Gastrocnemius medialis (tissue), 4 donors: ENCODE measurements around the gene PVALB.

Experiments used
- POLR2A ChIP-seq, 2 donors: fragments of 450-650 bp; IDR thresholded peaks; one replicate each; pipeline ENCODE4 v1.6.1; 2017; ENCODE audit warnings: antibody characterized with exemption in 2 of 2, mild to moderate bottlenecking in 2 of 2, moderate library complexity in 2 of 2
- TF ChIP-seq, protein P1 (sequence below), 5 experiments: fragments of 450-650 bp in 3 of 5; fragments of 200-600 bp in 2 of 5; sonication (generic) in 2 of 5; IDR thresholded peaks in 4 of 5; conservative IDR thresholded peaks in 1 of 5; 1 replicate in 4 of 5; 2 replicates in 1 of 5; pipeline ENCODE4 v1.5.1; 2016 to 2019; ENCODE audit warnings: antibody characterized with exemption in 5 of 5, mild to moderate bottlenecking in 3 of 5, moderate library complexity in 3 of 5

DNA sequence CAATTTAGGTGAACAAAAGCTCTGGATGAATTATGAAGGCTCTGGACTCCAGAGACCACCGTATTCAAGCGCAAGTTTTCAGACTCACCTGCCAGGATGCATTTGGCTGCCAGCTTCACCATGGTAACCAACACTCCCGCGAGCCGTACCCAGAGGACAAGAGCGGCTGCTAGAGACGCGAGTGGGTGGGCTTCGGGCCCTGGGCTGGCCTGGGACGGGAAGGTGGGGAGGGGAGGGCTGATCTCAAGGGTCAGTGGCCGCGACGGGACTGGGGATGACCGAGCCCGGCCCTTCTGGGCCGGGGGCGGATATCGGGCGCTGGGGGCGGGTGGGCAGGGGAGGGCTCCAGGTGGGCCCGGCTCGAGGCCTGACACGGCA lies 41.3 kb downstream of the PVALB start:
- TF ChIP-seq, protein P1, sequence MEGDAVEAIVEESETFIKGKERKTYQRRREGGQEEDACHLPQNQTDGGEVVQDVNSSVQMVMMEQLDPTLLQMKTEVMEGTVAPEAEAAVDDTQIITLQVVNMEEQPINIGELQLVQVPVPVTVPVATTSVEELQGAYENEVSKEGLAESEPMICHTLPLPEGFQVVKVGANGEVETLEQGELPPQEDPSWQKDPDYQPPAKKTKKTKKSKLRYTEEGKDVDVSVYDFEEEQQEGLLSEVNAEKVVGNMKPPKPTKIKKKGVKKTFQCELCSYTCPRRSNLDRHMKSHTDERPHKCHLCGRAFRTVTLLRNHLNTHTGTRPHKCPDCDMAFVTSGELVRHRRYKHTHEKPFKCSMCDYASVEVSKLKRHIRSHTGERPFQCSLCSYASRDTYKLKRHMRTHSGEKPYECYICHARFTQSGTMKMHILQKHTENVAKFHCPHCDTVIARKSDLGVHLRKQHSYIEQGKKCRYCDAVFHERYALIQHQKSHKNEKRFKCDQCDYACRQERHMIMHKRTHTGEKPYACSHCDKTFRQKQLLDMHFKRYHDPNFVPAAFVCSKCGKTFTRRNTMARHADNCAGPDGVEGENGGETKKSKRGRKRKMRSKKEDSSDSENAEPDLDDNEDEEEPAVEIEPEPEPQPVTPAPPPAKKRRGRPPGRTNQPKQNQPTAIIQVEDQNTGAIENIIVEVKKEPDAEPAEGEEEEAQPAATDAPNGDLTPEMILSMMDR (IDR thresholded peaks at IDR 0.05 in 4 of 5, conservative IDR thresholded peaks at IDR 0.05 in 1 of 5): no peak
- no peak for TF ChIP-seq POLR2A (IDR thresholded peaks at IDR 0.05)
